Upper lobe of left lung (tissue), 4 donors: ENCODE measurements around the gene NUDCD3.

Experiments used
- EP300 ChIP-seq, 4 donors: sonication (generic); formaldehyde crosslinking; IDR thresholded peaks; one replicate each; pipeline ENCODE4 v1.5.1; 2017; ENCODE audit warnings: antibody characterized with exemption in 4 of 4, control low read depth in 2 of 4
- TF ChIP-seq, protein P1 (sequence below), 6 experiments: fragments of 450-650 bp in 4 of 6; fragments of 200-600 bp in 2 of 6; sonication (generic) in 2 of 6; IDR thresholded peaks; one replicate each; pipeline ENCODE4 v1.5.1; 2016 to 2019; ENCODE audit warnings: antibody characterized with exemption in 6 of 6

DNA sequence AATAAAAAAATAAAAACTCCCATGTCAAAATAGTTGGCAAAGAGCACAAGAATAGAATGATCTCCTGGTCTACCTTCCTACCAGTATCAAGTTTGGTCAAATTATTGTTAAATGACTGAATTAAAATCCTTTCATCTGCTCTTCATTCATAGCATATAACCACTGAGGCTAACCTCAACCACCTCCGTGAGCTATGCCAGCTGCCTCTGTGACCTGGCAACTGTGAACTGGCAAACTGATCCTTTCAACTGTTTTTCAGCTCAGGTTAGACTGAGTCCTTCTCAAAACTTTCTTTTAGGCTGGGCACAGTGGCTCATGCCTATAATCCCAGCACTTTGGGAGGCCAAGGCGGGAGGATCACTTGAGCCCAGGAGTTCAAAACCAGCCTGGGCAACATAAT, 36.1 kb downstream of the NUDCD3 start:
- TF ChIP-seq, protein P1, sequence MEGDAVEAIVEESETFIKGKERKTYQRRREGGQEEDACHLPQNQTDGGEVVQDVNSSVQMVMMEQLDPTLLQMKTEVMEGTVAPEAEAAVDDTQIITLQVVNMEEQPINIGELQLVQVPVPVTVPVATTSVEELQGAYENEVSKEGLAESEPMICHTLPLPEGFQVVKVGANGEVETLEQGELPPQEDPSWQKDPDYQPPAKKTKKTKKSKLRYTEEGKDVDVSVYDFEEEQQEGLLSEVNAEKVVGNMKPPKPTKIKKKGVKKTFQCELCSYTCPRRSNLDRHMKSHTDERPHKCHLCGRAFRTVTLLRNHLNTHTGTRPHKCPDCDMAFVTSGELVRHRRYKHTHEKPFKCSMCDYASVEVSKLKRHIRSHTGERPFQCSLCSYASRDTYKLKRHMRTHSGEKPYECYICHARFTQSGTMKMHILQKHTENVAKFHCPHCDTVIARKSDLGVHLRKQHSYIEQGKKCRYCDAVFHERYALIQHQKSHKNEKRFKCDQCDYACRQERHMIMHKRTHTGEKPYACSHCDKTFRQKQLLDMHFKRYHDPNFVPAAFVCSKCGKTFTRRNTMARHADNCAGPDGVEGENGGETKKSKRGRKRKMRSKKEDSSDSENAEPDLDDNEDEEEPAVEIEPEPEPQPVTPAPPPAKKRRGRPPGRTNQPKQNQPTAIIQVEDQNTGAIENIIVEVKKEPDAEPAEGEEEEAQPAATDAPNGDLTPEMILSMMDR (IDR thresholded peaks at IDR 0.05) = no peak
- no peak for TF ChIP-seq EP300 (IDR thresholded peaks at IDR 0.05)
